GM18858 (cell line): ENCODE data around the gene IGF1R.

Experiments used
- ATAC-seq: cut with Tn5 transposase; IDR thresholded peaks from one replicate; pipeline ENCODE4 v1.9.1; 2021; ENCODE audit not compliant: unreplicated experiment

IGF1R gene

GRCh38 chr15:98648654-98649471 lies 524 bp downstream of the IGF1R start:
- ATAC-seq, result peak; percentile 14

- no peak for ATAC-seq
Measured at GRCh38 chr15:98649472-98650416, 1.4 kb downstream of the IGF1R start.

GRCh38 chr15:98650417-98651035 lies 2.2 kb downstream of the IGF1R start:
- ATAC-seq, result no peak

- ATAC-seq, result no peak
Measured at GRCh38 chr15:98651036-98651481, 2.7 kb downstream of the IGF1R start.

GRCh38 chr15:98651581-98652220 lies 3.4 kb downstream of the IGF1R start:
- no peak for ATAC-seq

- no peak for ATAC-seq
Measured at GRCh38 chr15:98653686-98654085, 5.3 kb downstream of the IGF1R start.

- ATAC-seq, result no peak
Measured at GRCh38 chr15:98654790-98655360, 6.5 kb downstream of the IGF1R start.

GRCh38 chr15:98655732-98656131 lies 7.4 kb downstream of the IGF1R start:
- ATAC-seq, result no peak

GRCh38 chr15:98657721-98658120 lies 9.4 kb downstream of the IGF1R start:
- ATAC-seq, result no peak

- peak; percentile 93 for ATAC-seq
Measured at GRCh38 chr15:98658831-98659699, 10.7 kb downstream of the IGF1R start.

- no peak for ATAC-seq
Measured at GRCh38 chr15:98660055-98660454, 11.7 kb downstream of the IGF1R start.

GRCh38 chr15:98663045-98663444 lies 14.7 kb downstream of the IGF1R start:
- ATAC-seq, result no peak

- no peak for ATAC-seq
Measured at GRCh38 chr15:98663606-98664005, 15.3 kb downstream of the IGF1R start.

- no peak for ATAC-seq
Measured at GRCh38 chr15:98666441-98666840, 18.1 kb downstream of the IGF1R start.

- no peak for ATAC-seq
Measured at GRCh38 chr15:98666841-98667240, 18.5 kb downstream of the IGF1R start.

- ATAC-seq, result no peak
Measured at GRCh38 chr15:98667521-98668179, 19.3 kb downstream of the IGF1R start.

- ATAC-seq, result no peak
Measured at GRCh38 chr15:98668566-98669308, 20.4 kb downstream of the IGF1R start.

- ATAC-seq, result no peak
Measured at GRCh38 chr15:98669638-98670037, 21.3 kb downstream of the IGF1R start.
